ENCODE data around the gene PFKFB2.

DNA sequence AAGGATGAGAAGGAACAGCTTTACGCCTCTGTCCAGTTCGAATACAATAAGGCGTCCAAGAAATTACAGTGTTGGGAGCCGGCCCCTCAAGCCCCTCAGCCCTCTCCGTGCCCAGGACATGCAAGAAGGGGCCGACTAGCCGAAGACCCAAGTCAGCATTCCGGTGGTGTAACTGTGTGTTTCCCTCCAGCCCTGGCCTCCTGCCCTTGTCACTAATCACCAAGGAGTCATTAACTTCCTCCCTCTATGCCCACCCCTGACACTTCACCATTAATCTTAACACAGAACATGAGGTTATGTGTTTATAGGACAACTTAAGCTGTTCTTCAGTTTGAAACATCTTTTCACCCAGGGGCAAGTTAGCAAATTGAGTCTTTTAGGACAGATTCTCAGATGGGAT lies 19.2 kb downstream of the PFKFB2 start:
- no peak for TF ChIP-seq CTCF (IDR thresholded peaks at IDR 0.05; ENCODE audit: low read length)
- no peak for TF ChIP-seq EZH2 (optimal IDR thresholded peaks at IDR 0.05; ENCODE audit: low read depth, low read length)
- no peak for TF ChIP-seq EZH2phosphoT487 (IDR thresholded peaks at IDR 0.05; ENCODE audit: low read length)
